Measurements from ENCODE around the gene RDH14. TPM values are rescaled to one million over a fixed set of nuclear protein-coding genes. Genes with fewer than 3 reads are reported as not detected.
A peak's percentile ranks its signal among the peaks of the same experiment; 100 is the strongest.

Gene RDH14
- total and polyA plus RNA-seq, 7 donors, result 23.9 to 42.6 (median 25.7) TPM

DNA sequence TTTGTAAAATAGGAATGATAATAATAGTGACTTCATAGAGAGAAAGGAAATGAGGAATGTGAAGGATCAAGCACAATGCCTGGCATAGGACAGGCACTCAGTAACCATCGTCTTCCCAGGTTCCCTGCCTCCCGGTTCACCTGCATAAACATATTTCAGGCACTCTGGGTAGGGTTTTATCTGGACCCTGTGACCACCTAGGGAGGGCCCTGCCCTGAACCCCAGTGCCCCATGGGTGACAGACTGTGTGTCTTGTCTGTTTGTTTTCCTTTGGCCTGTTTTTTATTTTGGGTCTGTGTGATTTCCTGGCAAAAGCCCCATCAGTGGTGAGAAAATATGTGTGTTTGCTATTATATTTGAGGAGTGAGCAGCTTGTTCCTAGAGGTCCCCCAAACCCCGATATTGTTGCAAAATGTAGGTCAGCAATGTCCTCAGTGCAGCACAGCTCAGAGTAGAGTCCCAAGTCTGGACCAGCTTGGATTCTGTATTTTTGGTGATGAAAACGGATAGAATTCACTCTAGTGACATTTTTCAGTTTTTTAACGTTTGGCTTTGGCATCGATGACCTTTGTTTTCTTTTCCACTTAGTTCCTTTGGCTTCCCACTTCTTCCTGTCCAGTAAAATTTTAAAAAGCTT, 38.5 kb upstream of the RDH14 start:
- DNase-seq (no peak), ATAC-seq (no peak)
- Histone ChIP-seq H3K36me3 (ENCODE audit: insufficient read depth in 1 of 2, low read depth in 1 of 2) (no peaks in the 10 kb centered on the region), H3K9me3 (no peaks in the 10 kb centered on the region), H3K27me3 (ENCODE audit: insufficient read depth in 3 of 3, low read length in 2 of 3) (no peaks in the 10 kb centered on the region), H3K4me1 (no peaks in the 10 kb centered on the region), H3K27ac (peak overlapping the region; percentile 18), H3K4me3 (no peak overlapping the region)
- 26 to 38% (median 31%) methylated on average over 6 of the region's 6 CpGs for WGBS, 3 donors
- no peak for TF ChIP-seq CTCF (IDR thresholded peaks at IDR 0.05)
- intact Hi-C loops (cut with DNase I), result no loop called here

DNA sequence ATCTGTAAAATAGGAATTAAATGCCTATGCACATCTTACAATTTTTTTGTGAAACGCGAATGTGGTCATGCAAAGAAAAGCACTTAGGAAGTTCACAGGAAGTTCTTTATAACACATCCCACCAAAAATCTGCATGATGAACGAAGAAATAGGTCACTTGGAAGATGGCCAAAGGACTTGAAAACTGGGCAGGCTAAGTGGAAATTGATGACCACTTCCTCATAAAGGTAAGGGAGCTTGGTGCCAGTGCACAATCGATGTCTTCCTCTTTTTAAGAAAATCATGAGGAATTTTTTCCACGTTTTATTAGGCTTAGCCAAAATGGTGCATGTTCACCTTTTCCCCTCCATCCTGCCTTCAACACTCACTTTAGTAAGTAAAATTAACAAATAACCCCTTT, 37.2 kb upstream of the RDH14 start:
- Histone ChIP-seq H3K4me3 (no peak overlapping the region), H3K27ac (no peak overlapping the region), H3K36me3 (ENCODE audit: insufficient read depth in 1 of 2, low read depth in 1 of 2) (no peaks in the 10 kb centered on the region), H3K4me1 (no peaks in the 10 kb centered on the region), H3K27me3 (ENCODE audit: insufficient read depth in 3 of 3, low read length in 2 of 3) (no peaks in the 10 kb centered on the region), H3K9me3 (no peaks in the 10 kb centered on the region)
- TF ChIP-seq CTCF (IDR thresholded peaks at IDR 0.05), result no peak
- 68 to 70% (median 69%) methylated on average over 5 of the region's 5 CpGs for whole genome bisulfite sequencing, 3 donors
- ATAC-seq, result no peak
- no peak for DNase-seq
- intact Hi-C loops (cut with DNase I), result no loop called here

DNA sequence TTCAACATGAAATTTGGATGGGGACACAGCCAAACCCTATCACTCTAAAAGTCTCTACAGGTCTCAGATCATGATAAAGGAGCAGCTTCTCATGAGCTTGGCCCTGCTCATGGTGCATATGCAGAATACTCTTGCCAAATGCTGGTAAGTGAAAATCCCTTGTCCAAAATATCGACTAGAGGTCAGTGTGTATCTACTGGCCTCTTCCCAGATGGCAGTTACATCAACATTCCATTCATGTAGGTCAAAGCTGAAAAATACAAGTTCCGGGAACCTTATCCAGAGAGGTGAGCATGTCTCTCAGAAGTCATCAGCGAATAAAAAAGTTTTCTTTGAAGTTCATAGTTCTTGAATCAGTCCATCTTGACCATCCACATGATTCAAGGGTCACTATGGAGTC, 36.5 kb upstream of the RDH14 start:
- ATAC-seq (no peak), DNase-seq (no peak)
- intact Hi-C loops (cut with DNase I), result no loop called here
- H3K36me3 ChIP-seq (ENCODE audit: insufficient read depth in 1 of 2, low read depth in 1 of 2), result no peaks in the 10 kb centered on the region
- no peaks in the 10 kb centered on the region for H3K9me3 ChIP-seq
- 50 to 61% (median 53%) methylated on average over 3 of the region's 3 CpGs for WGBS, 3 donors
- H3K27ac ChIP-seq, result no peak overlapping the region
- no peak for TF ChIP-seq CTCF (IDR thresholded peaks at IDR 0.05)
- H3K4me1 ChIP-seq, result no peaks in the 10 kb centered on the region
- H3K4me3 ChIP-seq, result no peak overlapping the region
- no peaks in the 10 kb centered on the region for H3K27me3 ChIP-seq (ENCODE audit: insufficient read depth in 3 of 3, low read length in 2 of 3)

DNA sequence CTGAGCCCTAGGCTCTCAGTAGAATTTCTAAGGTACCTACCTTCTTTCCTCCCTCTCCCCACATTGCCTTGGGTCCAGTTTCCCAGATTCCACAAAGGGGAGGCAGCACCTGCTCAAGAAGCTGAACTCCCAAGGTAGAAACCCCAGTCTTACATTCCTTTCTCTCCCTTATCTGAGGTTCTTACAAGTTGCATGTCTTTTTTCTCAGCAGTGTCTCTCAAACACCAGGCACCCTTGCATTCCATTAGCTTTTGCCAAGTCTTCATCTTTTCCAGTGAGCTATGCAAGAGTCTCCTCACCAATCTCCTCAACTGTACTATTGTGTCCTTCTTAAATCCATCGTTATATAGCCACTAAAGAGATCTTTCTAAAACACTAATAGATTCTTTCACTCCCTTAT, 33.0 kb upstream of the RDH14 start:
- no peak for TF ChIP-seq CTCF (IDR thresholded peaks at IDR 0.05)

DNA sequence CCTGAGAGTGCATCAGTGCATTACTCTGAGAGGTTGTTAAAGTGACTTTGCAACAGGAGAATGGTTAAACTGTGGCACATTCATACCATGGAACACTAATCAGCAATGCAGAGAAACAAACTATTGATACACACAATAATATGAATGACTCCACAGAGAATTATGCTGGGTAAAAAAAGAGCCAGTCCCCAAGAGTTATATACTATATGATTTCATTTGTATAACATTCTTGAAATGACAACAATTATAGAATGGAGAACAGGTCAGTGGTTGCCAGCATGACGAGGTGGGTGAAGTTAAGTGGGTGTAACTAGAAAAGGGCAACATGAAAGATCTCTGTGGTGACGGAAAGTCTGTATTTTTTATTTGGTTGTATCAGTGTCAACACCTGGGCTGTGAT, 31.9 kb upstream of the RDH14 start:
- no peak for TF ChIP-seq CTCF (IDR thresholded peaks at IDR 0.05)
- no peaks in the 10 kb centered on the region for H3K9me3 ChIP-seq
- no peaks in the 10 kb centered on the region for H3K36me3 ChIP-seq (ENCODE audit: insufficient read depth in 1 of 2, low read depth in 1 of 2)
- no peak overlapping the region for H3K27ac ChIP-seq
- DNase-seq (no peak), ATAC-seq (no peak)
- no peaks in the 10 kb centered on the region for H3K27me3 ChIP-seq (ENCODE audit: insufficient read depth in 3 of 3, low read length in 2 of 3)
- H3K4me3 ChIP-seq, result no peak overlapping the region
- intact Hi-C loops (cut with DNase I), result no loop called here
- H3K4me1 ChIP-seq, result no peaks in the 10 kb centered on the region
- 96 to 98% (median 96%) methylated on average over 2 of the region's 2 CpGs for WGBS, 3 donors

More for the DNA sequence above, 33.0 kb upstream of the RDH14 start:
- H3K27me3 ChIP-seq (ENCODE audit: insufficient read depth in 3 of 3, low read length in 2 of 3), result no peaks in the 10 kb centered on the region
- no peak overlapping the region for H3K4me3 ChIP-seq
- no peaks in the 10 kb centered on the region for H3K36me3 ChIP-seq (ENCODE audit: insufficient read depth in 1 of 2, low read depth in 1 of 2)
- no peaks in the 10 kb centered on the region for H3K4me1 ChIP-seq
- no peaks in the 10 kb centered on the region for H3K9me3 ChIP-seq
- intact Hi-C loops (cut with DNase I), result no loop called here
- 36 to 96% (median 94%) methylated on average over 1 of the region's 1 CpG for WGBS, 3 donors
- no peak for ATAC-seq
- no peak overlapping the region for H3K27ac ChIP-seq
- no peak for DNase-seq
